HS-27A (cell line): Measurements from ENCODE around the gene TBC1D8B.

Source experiments
- DNase-seq: peaks from one replicate; pipeline ENCODE4 v3.0.0-alpha.2; 2012; ENCODE audit warnings: low read depth, missing footprints

The TBC1D8B gene

GRCh38 chrX:106898462-106898861, 96.0 kb downstream of the TBC1D8B start:
- DNase-seq = no peak

- DNase-seq = no peak
These were observed 96.8 kb downstream of the TBC1D8B start for GRCh38 chrX:106899276-106899675.

- DNase-seq = no peak
These were observed 97.4 kb downstream of the TBC1D8B start for GRCh38 chrX:106899841-106900240.

DNA sequence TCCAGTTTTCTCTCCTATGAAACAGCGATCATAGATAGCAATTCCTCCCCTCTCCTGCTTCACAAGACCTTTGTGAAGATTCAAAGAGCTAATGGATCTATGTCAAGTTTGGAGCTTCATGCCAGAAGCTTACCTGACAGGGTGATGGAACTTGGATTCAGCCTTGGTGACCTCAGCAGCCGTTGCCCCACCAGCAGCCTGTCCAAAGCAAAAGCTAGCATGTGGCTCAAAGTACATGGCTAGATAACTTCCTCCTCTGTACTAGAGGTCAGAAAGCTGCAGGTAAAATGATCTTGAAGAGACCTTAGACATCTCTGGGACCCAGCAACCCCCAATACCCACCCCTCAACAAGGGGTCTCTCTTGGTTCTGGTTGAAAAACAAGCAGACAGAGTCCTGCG, 98.9 kb downstream of the TBC1D8B start:
- DNase-seq = no peak

- no peak for DNase-seq
These were observed 99.3 kb downstream of the TBC1D8B start for GRCh38 chrX:106901781-106902219.

- no peak for DNase-seq
These were observed 100.2 kb downstream of the TBC1D8B start for GRCh38 chrX:106902684-106903083.

GRCh38 chrX:106903291-106903824, 100.9 kb downstream of the TBC1D8B start, which contains the start of gene RIPPLY1:
Gene RIPPLY1, minus strand, starts transcription at chrX:106903341. Its CDS starts 54 bp downstream, at chrX:106903287.
- DNase-seq = no peak

DNA sequence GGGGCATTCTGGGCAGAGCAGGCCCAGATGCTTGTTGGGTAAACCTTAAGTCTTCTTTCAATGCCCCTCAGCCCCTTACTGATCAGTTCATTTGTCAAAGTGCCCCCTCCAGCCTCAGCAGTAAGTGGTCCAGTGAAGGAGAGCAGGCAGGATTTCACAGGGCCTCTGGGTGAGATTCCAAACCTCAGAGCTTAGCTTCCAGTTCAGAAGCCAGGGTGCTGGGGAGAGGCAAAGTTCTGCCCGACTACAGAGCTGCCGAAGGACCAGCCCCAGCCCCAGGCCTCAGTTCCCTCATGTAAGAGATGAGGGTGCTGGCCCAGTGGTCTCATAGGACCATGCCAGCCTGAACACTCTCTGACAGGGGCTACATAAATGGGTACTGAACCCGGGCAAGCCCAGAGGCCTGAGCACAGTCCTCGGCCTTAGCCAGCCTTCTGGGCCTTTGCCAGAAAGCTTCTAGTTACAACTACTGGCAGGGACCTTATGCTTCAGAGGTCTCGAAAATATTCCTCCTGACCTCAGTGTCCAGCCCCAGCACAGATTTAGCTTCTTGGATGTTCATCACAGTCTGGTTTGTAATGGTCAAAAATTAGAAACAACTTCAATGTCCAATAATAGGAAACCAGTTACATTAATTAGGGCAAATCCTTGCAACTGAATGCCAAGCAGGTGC, 101.5 kb downstream of the TBC1D8B start:
- no peak for DNase-seq

DNA sequence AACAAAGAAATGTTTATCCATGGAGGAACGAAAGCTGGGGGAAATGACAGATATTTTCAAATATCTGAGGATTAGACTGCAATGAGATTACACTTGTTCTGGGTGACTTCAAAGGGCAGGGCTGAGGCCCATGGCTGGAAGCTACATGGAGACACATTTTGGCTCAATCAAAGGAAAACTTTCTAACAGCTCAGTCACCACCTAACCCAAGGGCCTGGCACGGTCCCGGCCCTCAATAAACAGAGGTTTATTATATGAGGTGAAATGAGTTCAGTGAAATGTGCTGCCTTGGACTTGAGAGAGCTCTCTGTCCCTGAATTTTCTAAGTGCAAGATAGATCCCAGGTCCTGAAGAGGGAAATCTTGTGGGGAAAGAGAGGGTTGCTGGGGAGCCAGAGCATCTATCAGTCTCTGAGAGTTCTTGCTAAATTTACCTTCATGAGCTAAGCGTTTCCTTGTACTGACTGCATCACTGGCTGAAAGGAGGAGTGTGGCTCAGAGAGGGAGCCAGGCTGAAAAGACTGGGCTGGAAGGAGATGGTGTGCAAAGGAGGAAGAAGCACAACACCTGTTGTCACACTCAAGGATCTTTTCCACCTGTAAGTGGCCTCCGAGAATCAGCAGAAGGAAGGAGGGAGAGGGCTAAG, 102.7 kb downstream of the TBC1D8B start:
- no peak for DNase-seq

- no peak for DNase-seq
These were observed 103.9 kb downstream of the TBC1D8B start for GRCh38 chrX:106906361-106906760.

GRCh38 chrX:106912864-106913263, 110.4 kb downstream of the TBC1D8B start:
- no peak for DNase-seq

DNA sequence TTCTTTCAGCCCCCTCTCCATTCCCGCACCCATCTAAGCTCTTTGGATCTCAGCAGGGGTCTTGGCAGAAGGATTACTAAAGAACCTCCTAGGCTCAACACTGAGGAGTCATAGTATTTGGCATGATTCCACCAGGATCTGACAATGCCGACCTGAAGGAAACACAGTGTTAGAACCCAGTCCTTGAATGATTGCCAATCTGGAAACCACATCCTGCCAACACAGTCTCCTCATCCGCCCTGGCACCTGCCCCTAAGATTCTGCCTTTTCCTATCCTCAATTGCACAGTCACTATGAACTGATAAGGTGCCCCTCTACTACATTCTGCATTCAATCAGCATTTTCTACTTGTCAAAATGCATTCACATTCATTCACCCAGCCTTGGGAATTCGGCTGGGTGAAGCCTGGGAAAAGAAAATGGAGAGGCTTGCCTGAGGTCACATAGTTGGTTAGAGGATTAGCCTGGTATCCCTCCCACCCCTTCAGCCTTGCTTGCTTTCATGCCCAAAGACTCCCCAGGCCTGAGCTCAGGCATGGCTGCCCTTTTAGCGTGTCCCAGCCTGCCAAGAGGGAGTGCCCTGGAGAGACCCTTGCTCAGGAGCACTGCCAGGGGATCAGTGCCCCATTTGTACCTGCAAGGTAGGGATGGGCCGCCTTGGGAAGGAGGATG, 115.5 kb downstream of the TBC1D8B start:
- DNase-seq = peak; percentile 59

DNA sequence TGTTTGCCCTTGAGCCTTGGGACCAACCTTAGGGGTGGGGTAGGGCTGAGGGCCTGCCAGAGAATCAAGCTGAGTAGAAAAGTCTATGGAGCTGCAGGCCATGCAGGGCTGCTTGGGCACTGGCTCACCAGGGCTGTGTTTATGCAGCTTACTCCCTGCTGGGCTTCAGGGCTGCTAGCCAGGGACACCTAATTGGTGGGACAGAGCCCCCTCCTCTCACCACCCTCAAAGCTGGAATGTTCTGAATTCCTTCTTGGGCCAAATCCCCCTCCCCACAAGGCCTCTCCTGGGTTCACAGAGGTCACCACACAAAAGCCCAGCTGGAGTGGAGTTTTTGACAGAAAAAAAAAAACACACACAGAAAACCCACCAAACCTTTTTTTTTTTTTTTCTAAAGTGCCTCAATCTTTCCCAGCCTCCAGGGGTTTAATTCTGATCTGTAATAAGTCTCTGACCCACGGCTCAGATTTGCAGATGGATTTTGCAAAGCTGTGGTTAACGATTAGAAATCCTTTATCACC, 117.5 kb downstream of the TBC1D8B start, which contains the start of gene CLDN2:
CLDN2 (plus strand) TSS at position 471 of the 521 bp plus-strand sequence. CDS start 7,827 bp downstream, outside the sequence.
- no peak for DNase-seq

DNA sequence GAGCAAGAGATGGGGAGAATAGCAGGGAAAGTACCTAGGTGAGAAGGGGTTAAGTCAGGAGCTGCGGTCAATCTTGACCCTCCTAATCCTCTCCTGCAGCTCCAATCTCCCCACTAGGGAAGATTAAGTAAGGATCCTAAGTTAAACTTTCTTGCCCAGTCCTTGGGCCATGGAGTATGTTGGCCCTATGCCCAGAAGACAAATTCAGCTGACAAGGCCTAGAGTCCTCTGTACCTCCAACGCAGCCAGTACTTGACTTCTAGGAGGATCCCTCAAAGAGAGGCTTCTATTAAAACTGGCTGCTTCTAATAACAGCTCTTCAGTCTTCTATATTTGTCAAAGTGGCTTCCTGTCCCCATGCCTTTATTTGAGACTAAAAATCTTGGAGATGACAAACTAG, 119.2 kb downstream of the TBC1D8B start:
- DNase-seq = no peak
